ENCODE measurements around the gene TLR6. TPM values are rescaled to one million over a fixed set of nuclear protein-coding genes. Genes with fewer than 3 reads are reported as not detected.
A peak's percentile ranks its signal among the peaks of the same experiment; 100 is the strongest.

The TLR6 gene
- total RNA-seq, 4 donors from 2014 or later: 1.5 to 14.9 (median 2.3) TPM

DNA sequence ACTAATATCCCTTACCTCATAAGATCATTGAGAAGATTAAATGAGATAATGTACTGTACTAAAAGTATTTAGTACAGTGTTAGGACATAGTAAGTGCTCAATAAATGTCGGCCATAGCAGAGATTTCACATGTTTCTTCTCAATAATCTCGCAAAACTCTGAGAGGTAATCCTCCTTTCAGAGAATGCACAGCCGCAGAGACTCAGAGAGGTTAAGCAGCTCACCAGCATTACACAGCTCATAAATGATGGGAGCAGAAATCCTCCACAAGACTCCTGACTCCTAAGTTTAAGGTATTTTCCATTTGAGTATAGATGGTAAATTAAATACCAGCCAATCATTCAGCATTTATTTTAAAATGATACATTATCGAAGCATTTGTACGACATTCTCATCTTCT lies 45.6 kb upstream of the TLR6 start:
- Histone ChIP-seq H3K27me3 (no peaks in the 10 kb centered on the region), H3K27ac (no peak overlapping the region), H3K36me3 (peaks cover 0 to 24% (median 0%) of the 10 kb centered on the region in 3 donors), H3K4me3 (no peak overlapping the region), H3K4me1 (peaks cover 0 to 24% (median 0%) of the 10 kb centered on the region in 4 donors), H3K9me3 (no peaks in the 10 kb centered on the region)
- no peak for DNase-seq
- TF ChIP-seq POLR2A (IDR thresholded peaks at IDR 0.05): no peak
- TF ChIP-seq, protein P1, sequence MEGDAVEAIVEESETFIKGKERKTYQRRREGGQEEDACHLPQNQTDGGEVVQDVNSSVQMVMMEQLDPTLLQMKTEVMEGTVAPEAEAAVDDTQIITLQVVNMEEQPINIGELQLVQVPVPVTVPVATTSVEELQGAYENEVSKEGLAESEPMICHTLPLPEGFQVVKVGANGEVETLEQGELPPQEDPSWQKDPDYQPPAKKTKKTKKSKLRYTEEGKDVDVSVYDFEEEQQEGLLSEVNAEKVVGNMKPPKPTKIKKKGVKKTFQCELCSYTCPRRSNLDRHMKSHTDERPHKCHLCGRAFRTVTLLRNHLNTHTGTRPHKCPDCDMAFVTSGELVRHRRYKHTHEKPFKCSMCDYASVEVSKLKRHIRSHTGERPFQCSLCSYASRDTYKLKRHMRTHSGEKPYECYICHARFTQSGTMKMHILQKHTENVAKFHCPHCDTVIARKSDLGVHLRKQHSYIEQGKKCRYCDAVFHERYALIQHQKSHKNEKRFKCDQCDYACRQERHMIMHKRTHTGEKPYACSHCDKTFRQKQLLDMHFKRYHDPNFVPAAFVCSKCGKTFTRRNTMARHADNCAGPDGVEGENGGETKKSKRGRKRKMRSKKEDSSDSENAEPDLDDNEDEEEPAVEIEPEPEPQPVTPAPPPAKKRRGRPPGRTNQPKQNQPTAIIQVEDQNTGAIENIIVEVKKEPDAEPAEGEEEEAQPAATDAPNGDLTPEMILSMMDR (IDR thresholded peaks at IDR 0.05): no peak

DNA sequence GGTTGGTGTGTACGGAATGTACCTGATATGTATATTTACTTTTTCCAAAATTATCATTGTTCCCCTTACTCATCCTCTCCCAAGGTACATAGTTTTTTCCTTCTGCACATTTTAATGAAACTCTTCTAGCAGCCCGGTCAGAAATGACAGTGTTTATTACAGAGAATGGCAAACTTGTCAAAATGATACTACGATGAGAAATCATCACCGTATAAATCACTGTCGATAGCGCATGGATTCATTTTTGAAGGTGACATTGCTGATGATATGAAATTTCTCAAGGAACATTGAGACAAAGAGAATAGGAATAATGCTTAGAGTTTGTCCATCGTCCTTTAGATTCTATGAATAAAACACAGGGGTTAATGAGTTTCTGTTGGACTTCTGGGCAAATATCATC lies 41.6 kb upstream of the TLR6 start:
- no peaks in the 10 kb centered on the region for H3K27me3 ChIP-seq
- H3K9me3 ChIP-seq: no peaks in the 10 kb centered on the region
- H3K4me1 ChIP-seq: peaks cover 0 to 5% (median 0%) of the 10 kb centered on the region in 4 donors
- no peak overlapping the region for H3K4me3 ChIP-seq
- no peak for DNase-seq
- peaks cover 0 to 32% (median 0%) of the 10 kb centered on the region in 3 donors for H3K36me3 ChIP-seq
- H3K27ac ChIP-seq: no peak overlapping the region
- TF ChIP-seq, protein P1 (IDR thresholded peaks at IDR 0.05): no peak
- TF ChIP-seq POLR2A (IDR thresholded peaks at IDR 0.05): no peak

DNA sequence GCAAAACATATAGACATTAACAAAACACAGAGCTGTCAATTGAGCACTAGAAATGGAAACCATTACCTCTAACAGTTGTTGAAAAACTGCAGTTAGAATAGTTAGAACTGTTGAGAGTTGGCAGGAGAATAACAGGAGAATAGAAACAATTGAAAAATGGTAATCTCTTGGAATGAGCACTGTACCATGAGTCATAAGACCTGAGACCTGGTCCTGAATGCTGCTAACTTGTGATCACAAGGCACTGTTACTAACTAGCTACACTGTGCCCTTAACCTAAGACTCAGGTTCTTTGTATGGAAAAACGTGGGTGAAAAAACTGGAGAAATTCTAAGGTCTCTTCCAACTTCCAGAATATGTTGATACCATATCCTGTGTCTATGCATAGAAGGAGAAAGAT lies 40.3 kb upstream of the TLR6 start:
- no peak overlapping the region for H3K27ac ChIP-seq
- no peak for DNase-seq
- peaks cover 0 to 38% (median 0%) of the 10 kb centered on the region in 3 donors for H3K36me3 ChIP-seq
- no peak overlapping the region for H3K4me3 ChIP-seq
- no peaks in the 10 kb centered on the region for H3K4me1 ChIP-seq
- TF ChIP-seq POLR2A (IDR thresholded peaks at IDR 0.05): no peak
- TF ChIP-seq, protein P1 (IDR thresholded peaks at IDR 0.05): no peak
- H3K27me3 ChIP-seq: no peaks in the 10 kb centered on the region
- H3K9me3 ChIP-seq: no peaks in the 10 kb centered on the region

DNA sequence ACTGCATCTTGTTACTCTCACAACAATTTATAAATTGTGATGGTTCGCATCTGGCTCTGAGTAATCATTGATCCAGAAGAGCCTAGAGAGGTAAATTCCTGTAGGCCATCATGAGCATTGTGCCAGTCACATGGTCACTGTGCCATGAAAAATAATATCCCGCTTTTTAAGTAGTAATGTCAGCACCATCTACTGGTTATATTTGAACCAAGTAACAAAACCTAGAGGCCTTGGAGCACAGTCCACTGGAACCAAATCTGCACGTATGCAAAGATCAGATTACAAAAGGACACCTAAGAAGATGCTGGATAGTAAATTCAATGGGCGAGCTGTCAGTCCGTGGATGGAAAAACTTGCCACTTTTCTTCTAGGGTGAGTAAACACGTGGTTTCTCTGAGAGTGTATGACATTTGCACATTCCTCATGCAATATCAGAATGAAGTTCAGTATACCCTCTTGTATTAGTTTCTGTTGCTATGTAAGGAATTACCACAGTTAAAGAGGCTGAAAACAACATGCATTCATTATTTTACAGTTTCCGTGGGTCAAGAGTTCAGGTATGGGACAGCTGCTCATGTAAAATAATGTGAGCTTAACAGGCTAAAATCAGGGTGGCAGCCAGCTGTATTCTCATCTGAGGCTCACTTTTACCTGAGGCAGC lies 37.8 kb upstream of the TLR6 start:
- Histone ChIP-seq H3K4me1 (peaks cover 0 to 19% (median 0%) of the 10 kb centered on the region in 4 donors), H3K27ac (no peak overlapping the region), H3K27me3 (no peaks in the 10 kb centered on the region), H3K36me3 (peaks cover 0 to 38% (median 0%) of the 10 kb centered on the region in 3 donors), H3K4me3 (no peak overlapping the region), H3K9me3 (no peaks in the 10 kb centered on the region)
- no peak for DNase-seq
- TF ChIP-seq, protein P1 (IDR thresholded peaks at IDR 0.05): no peak
- no peak for TF ChIP-seq POLR2A (IDR thresholded peaks at IDR 0.05)

DNA sequence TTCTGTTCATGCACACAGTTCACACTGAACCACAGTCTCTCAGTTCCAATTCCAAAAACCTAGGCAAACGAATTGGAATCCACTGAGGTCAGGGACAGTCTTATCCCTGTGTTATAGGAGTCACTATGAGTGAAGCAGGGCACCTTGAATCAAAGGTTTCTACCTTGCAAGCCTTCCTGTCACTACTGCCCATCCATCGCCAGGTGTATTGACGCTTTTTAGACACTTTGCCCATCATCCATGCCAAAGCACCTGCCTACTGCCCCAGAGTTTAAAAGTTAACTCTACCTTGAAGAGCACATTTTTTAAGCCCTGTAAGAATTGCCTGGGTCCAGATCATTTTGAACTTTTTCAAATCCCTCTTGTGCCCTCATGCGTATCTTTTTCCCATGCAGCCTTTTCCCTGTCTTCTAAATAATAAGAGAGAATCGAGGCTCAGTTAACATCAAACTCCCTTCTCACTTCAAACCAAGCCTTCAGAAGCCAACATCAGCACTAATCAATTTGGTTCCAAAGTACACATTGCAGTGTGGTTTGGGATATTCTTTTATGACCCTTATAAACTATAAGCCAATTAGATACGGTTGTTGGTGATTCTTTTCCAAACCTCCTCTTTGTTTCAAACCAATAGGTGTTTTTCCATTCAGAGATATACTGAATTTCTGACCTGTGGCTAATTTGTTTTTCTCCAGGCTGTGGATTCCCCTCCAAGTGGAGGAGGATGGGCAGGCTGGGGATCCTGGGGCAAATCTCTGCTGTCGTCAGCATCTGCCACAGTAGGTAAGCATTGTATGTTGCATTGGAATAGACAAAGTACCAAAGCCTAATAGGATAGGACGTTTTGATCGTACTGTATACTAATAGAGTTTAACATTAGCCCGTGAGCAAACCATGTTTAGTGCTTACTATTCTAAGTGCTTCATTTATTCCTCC lies 34.7 kb upstream of the TLR6 start:
- H3K27ac ChIP-seq: peak overlapping the region in 1 of 4 donors; percentile 10
- peaks cover 0 to 19% (median 0%) of the 10 kb centered on the region in 4 donors for H3K4me1 ChIP-seq
- DNase-seq: no peak
- H3K9me3 ChIP-seq: no peaks in the 10 kb centered on the region
- TF ChIP-seq, protein P1 (IDR thresholded peaks at IDR 0.05): no peak
- no peak for TF ChIP-seq POLR2A (IDR thresholded peaks at IDR 0.05)
- H3K36me3 ChIP-seq: peaks cover 0 to 24% (median 0%) of the 10 kb centered on the region in 3 donors
- H3K27me3 ChIP-seq: no peaks in the 10 kb centered on the region
- no peak overlapping the region for H3K4me3 ChIP-seq
